H1 (cell line): ENCODE measurements around the gene GOLGA6L10. TPM values are rescaled to one million over a fixed set of nuclear protein-coding genes. Genes with fewer than 3 reads are reported as not detected.

Experiments
- CTCF ChIA-PET: fragments of 300-600 bp; sonication (Branson Sonifier 250); formaldehyde crosslinking; loops from one replicate; lab custom pipeline; 2021; ENCODE audit not compliant: partially characterized antibody; lab: Charles Lee
- POLR2A ChIA-PET: fragments of 300-600 bp; sonication (Branson Sonifier 250); formaldehyde crosslinking; loops from one replicate; lab custom pipeline; 2021; ENCODE audit warnings: inconsistent platforms; ENCODE audit not compliant: partially characterized antibody; lab: Charles Lee
- DNase-seq, 2 experiments: peaks; one replicate each; pipeline versions ENCODE4 v3.0.0 to v3.0.0-alpha.2; 2010 to 2022; ENCODE audit warnings: low spot score in 2 of 2, low read depth in 1 of 2, mixed read lengths in 1 of 2
- FAIRE-seq: peaks from 2 replicates; lab custom pipeline; 2011; peaks lifted over from hg19 to GRCh38; lab: Jason Lieb, UNC
- H2AFZ ChIP-seq: 2 replicates; pipeline ENCODE4 v1.8.1; 2012; ENCODE audit warnings: low read length, inconsistent platforms
- H2AK5ac ChIP-seq: 2 replicates; pipeline ENCODE4 v1.6.1; 2013; ENCODE audit warnings: low read depth, low read length
- H2BK120ac ChIP-seq: replicated peaks from 2 replicates; pipeline ENCODE3; 2013; ENCODE audit warnings: low read depth, low read length, inconsistent platforms
- H2BK12ac ChIP-seq: 2 replicates; pipeline ENCODE4 v1.6.1; 2013; ENCODE audit warnings: low read depth, low read length
- H2BK15ac ChIP-seq: 2 replicates; pipeline ENCODE4 v1.6.1; 2013; ENCODE audit warnings: low read length
- H2BK20ac ChIP-seq: 2 replicates; pipeline ENCODE4 v1.6.1; 2013; ENCODE audit warnings: low read length
- H2BK5ac ChIP-seq: 2 replicates; pipeline ENCODE4 v1.6.1; 2013; ENCODE audit warnings: low read depth, low read length
- H3K14ac ChIP-seq: 2 replicates; pipeline ENCODE4 v1.6.1; 2013; ENCODE audit warnings: inconsistent platforms; ENCODE audit not compliant: insufficient read length
- H3K18ac ChIP-seq: 2 replicates; pipeline ENCODE4 v1.6.1; 2013; ENCODE audit warnings: low read length; ENCODE audit errors: extremely low read depth
- H3K23ac ChIP-seq: 2 replicates; pipeline ENCODE4 v1.6.1; 2013; ENCODE audit warnings: inconsistent platforms; ENCODE audit not compliant: insufficient read length
- H3K23me2 ChIP-seq: 2 replicates; pipeline ENCODE4 v1.6.1; 2013; ENCODE audit warnings: low read depth, low read length
- H3K27ac ChIP-seq: 2 replicates; pipeline ENCODE4 v1.6.1; 2011; ENCODE audit warnings: low read depth, low read length, inconsistent platforms
- H3K27me3 ChIP-seq, 4 experiments: replicated peaks in 1 of 4; 1 replicate in 1 of 4; 2 replicates in 3 of 4; pipeline versions ENCODE4 v1.6.1 to v1.8.1; 2011 to 2013; ENCODE audit warnings: low read length in 3 of 4, mild to moderate bottlenecking in 3 of 4, inconsistent platforms in 2 of 4, mixed read lengths in 2 of 4, moderate library complexity in 1 of 4; ENCODE audit not compliant: control insufficient read depth in 3 of 4, insufficient read depth in 3 of 4; ENCODE audit errors: extremely low read depth in 1 of 4
- H3K36me3 ChIP-seq, 4 experiments: 2 replicates each; pipeline versions ENCODE4 v1.6.1 to v1.8.1; 2011 to 2013; ENCODE audit warnings: mild to moderate bottlenecking in 4 of 4, low read length in 3 of 4, moderate library complexity in 2 of 4, control low read depth in 1 of 4, inconsistent platforms in 1 of 4; ENCODE audit not compliant: insufficient read depth in 4 of 4, control insufficient read depth in 2 of 4
- H3K4ac ChIP-seq: replicated peaks from 2 replicates; pipeline ENCODE3; 2013; ENCODE audit warnings: low read length, low read depth, mixed read lengths, inconsistent platforms; ENCODE audit not compliant: insufficient read length
- H3K4me1 ChIP-seq, 4 experiments: replicated peaks in 1 of 4; 1 replicate in 1 of 4; 2 replicates in 3 of 4; pipeline versions ENCODE4 v1.6.1 to v1.8.1; 2011 to 2013; ENCODE audit warnings: low read length in 3 of 4, inconsistent platforms in 2 of 4, mixed read lengths in 1 of 4; ENCODE audit not compliant: insufficient read depth in 4 of 4, control insufficient read depth in 3 of 4
- H3K4me2 ChIP-seq, 2 experiments: 2 replicates each; pipeline versions ENCODE4 v1.6.1 to v1.8.1; 2011 to 2013; ENCODE audit warnings: low read depth in 2 of 2, low read length in 2 of 2, control low read depth in 1 of 2, inconsistent platforms in 1 of 2, mild to moderate bottlenecking in 1 of 2; ENCODE audit not compliant: insufficient read depth in 1 of 2
- H3K4me3 ChIP-seq, 4 experiments: fragments of 200-600, 300-600 bp in 1 of 4; sonication (generic), shearing (Covaris generic), sonication (Bioruptor Twin) in 1 of 4; 2 replicates each; pipeline versions ENCODE4 v1.5.1 to v1.8.1; 2011 to 2016; ENCODE audit warnings: low read length in 4 of 4, low read depth in 3 of 4, control low read depth in 2 of 4, inconsistent platforms in 2 of 4, mild to moderate bottlenecking in 2 of 4, mixed read lengths in 1 of 4, moderate library complexity in 1 of 4; ENCODE audit not compliant: insufficient read depth in 2 of 4; ENCODE audit errors: extremely low read depth in 1 of 4
- H3K56ac ChIP-seq: replicated peaks from 2 replicates; pipeline ENCODE3; 2013; ENCODE audit warnings: low read depth, mild to moderate bottlenecking, mixed read lengths, low read length, inconsistent platforms; ENCODE audit not compliant: insufficient read length
- H3K79me1 ChIP-seq: 2 replicates; pipeline ENCODE4 v1.6.1; 2013; ENCODE audit warnings: low read depth, low read length, control low read depth
- H3K79me2 ChIP-seq, 2 experiments: 2 replicates each; pipeline versions ENCODE4 v1.6.1 to v1.8.1; 2012 to 2013; ENCODE audit warnings: low read length in 2 of 2, mild to moderate bottlenecking in 2 of 2, inconsistent platforms in 1 of 2; ENCODE audit not compliant: insufficient read depth in 2 of 2, control insufficient read depth in 1 of 2
- H3K9ac ChIP-seq, 4 experiments: replicated peaks in 1 of 4; 1 replicate in 1 of 4; 2 replicates in 3 of 4; pipeline versions ENCODE4 v1.6.1 to v1.8.1; 2011 to 2013; ENCODE audit warnings: low read depth in 3 of 4, low read length in 3 of 4, control low read depth in 2 of 4, mild to moderate bottlenecking in 2 of 4, moderate library complexity in 2 of 4, inconsistent platforms in 1 of 4; ENCODE audit errors: extremely low read depth in 1 of 4
- H3K9me3 ChIP-seq, 2 experiments: 2 replicates each; pipeline versions ENCODE4 v1.6.1 to v1.8.1; 2012 to 2013; ENCODE audit warnings: mild to moderate bottlenecking in 2 of 2, moderate library complexity in 2 of 2, control low read depth in 1 of 2, inconsistent platforms in 1 of 2, low read depth in 1 of 2, low read length in 1 of 2, mixed read lengths in 1 of 2; ENCODE audit not compliant: insufficient read depth in 2 of 2
- H4K20me1 ChIP-seq, 2 experiments: replicated peaks in 1 of 2; 2 replicates each; pipeline versions ENCODE3 to v1.8.1; 2011 to 2013; ENCODE audit warnings: inconsistent platforms in 2 of 2, low read length in 2 of 2, mild to moderate bottlenecking in 1 of 2; ENCODE audit not compliant: insufficient read depth in 2 of 2, control insufficient read depth in 1 of 2
- H4K5ac ChIP-seq: 2 replicates; pipeline ENCODE4 v1.6.1; 2013; ENCODE audit warnings: low read length, low read depth, mixed read lengths, inconsistent platforms; ENCODE audit not compliant: insufficient read length
- H4K8ac ChIP-seq: 2 replicates; pipeline ENCODE4 v1.8.0; 2013; ENCODE audit warnings: mild to moderate bottlenecking, moderate library complexity, low read length, inconsistent platforms; ENCODE audit not compliant: insufficient read depth; ENCODE audit errors: extremely low read depth
- H4K91ac ChIP-seq: replicated peaks from 2 replicates; pipeline ENCODE3; 2013; ENCODE audit warnings: low read length, mixed read lengths, inconsistent platforms; ENCODE audit not compliant: insufficient read length
- CBX5 ChIP-seq: fragments of 300-800, 300-1000 bp; sonication (generic); IDR thresholded peaks from 2 replicates; pipeline ENCODE4 v1.7.1; 2016; ENCODE audit warnings: antibody characterized with exemption, low read length, low read depth
- CTBP2 ChIP-seq: IDR thresholded peaks from 2 replicates; pipeline ENCODE4 v1.7.0; 2011; ENCODE audit warnings: borderline replicate concordance, mild to moderate bottlenecking, moderate library complexity, mixed read lengths, low read length; ENCODE audit not compliant: insufficient read depth, insufficient read length
- GABPA ChIP-seq: IDR thresholded peaks from 2 replicates; pipeline ENCODE4 v1.6.1; 2011; ENCODE audit warnings: mild to moderate bottlenecking, low read length, moderate library complexity, borderline replicate concordance; ENCODE audit not compliant: insufficient read depth
- KDM4A ChIP-seq: IDR thresholded peaks from one replicate; pipeline ENCODE4 v1.7.1; 2012; ENCODE audit warnings: low read depth, mild to moderate bottlenecking, moderate library complexity, low read length, inconsistent platforms; ENCODE audit not compliant: severe bottlenecking
- POLR2A ChIP-seq, 2 experiments: IDR thresholded peaks; 1 replicate in 1 of 2; 2 replicates in 1 of 2; pipeline ENCODE4 v1.6.1; 2011; ENCODE audit warnings: low read depth in 2 of 2, low read length in 2 of 2, mild to moderate bottlenecking in 2 of 2; ENCODE audit errors: control extremely low read depth in 1 of 2
- RAD21 ChIP-seq, 2 experiments: IDR thresholded peaks in 1 of 2; conservative IDR thresholded peaks in 1 of 2; 2 replicates each; pipeline ENCODE4 v1.6.1; 2011; ENCODE audit warnings: low read depth in 2 of 2, low read length in 2 of 2, improper control_type of control experiment in 1 of 2, inconsistent platforms in 1 of 2, mild to moderate bottlenecking in 1 of 2, moderate library complexity in 1 of 2
- SIRT6 ChIP-seq: IDR thresholded peaks from one replicate; pipeline ENCODE4 v1.7.1; 2012; ENCODE audit warnings: low read length, inconsistent platforms
- SP1 ChIP-seq: IDR thresholded peaks from 2 replicates; pipeline ENCODE4 v1.6.1; 2011; ENCODE audit warnings: low read depth, low read length
- WGBS, 2 experiments: shearing (Covaris generic) in 1 of 2; methylation state at CpG; one replicate each; pipeline versions ENCODE4 v1.1.6 to v1.1.7; 2013 to 2015; ENCODE audit warnings: low lambda C conversion rate in 2 of 2, mixed read lengths in 2 of 2, inconsistent platforms in 1 of 2, low coverage in 1 of 2, missing lambda C conversion rate in 1 of 2; ENCODE audit not compliant: insufficient replicate concordance in 2 of 2, insufficient coverage in 1 of 2, insufficient read length in 1 of 2; ENCODE audit errors: extremely low coverage in 1 of 2, missing lambda C conversion rate in 1 of 2; 5-methylcytosine and 5-hydroxymethylcytosine counted together
- polyA plus RNA-seq, 7 experiments: library from polyadenylated mRNA; depleted of rRNA in 3 of 7; stranded (reverse) in 5 of 7; unstranded in 2 of 7; fragments of >200 nt in 5 of 7; fragments of 200-250 nt in 2 of 7; gene quantifications; 1 replicate in 5 of 7; 2 replicates in 1 of 7; 4 replicates in 1 of 7; pipeline versions ENCODE4 v1.2.1 to v1.2.3, GENCODE V29; 2011 to 2013; ENCODE audit warnings: missing spikeins in 2 of 7, mixed read lengths in 2 of 7
- total RNA-seq: library from RNA; stranded (reverse); fragmentation: NEBNext Ultra II Directional; extraction: Animal tissue kit (Norgen Biotek cat#: 25700); gene quantifications from 2 replicates; pipeline ENCODE4 v1.2.1, GENCODE V29; 2021
- TF ChIP-seq, protein P1 (sequence below): IDR thresholded peaks from 2 replicates; pipeline ENCODE4 v1.6.1; 2011; ENCODE audit warnings: low read depth, mild to moderate bottlenecking, low read length; ENCODE audit not compliant: insufficient read depth
- TF ChIP-seq, protein P2 (sequence below), 3 experiments: IDR thresholded peaks; 1 replicate in 2 of 3; 2 replicates in 1 of 3; pipeline versions ENCODE4 v1.5.1 to v1.6.1; 2011; ENCODE audit warnings: low read length in 3 of 3, mild to moderate bottlenecking in 3 of 3, inconsistent platforms in 2 of 3, low read depth in 1 of 3, moderate library complexity in 1 of 3; ENCODE audit not compliant: insufficient read depth in 1 of 3; ENCODE audit errors: control extremely low read depth in 1 of 3

Gene GOLGA6L10
- total and polyA plus RNA-seq, 2 of the 8 experiments (the other 6 are each of a cell fraction or from before 2014, with no cell fraction given): 0.91 to 4.0 TPM

DNA sequence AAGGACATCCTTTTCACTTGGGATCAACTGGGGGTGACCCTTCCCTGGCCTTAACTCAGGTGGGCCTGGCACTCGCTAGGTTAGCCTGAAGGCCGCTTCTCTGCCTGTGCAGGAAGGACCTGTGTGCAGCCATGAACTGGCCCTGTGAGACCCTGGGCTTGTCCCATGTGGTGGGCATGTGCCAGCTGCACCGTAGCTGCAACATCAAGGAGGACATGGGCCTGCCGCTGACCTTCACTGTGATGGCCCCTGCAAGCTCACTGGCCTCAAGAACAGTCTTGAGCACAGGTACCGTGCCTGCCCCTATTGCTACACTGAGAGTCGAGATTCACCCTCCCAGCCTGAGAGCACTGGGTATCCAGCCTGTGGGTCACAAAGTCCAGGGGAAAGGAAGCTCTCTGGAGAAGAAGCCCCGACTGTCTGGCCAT is 43.6 kb downstream of the GOLGA6L10 start:
- H2AK5ac ChIP-seq: no peak overlapping the region
- H3K4me1 ChIP-seq: peaks cover 0 to 3% (median 0%) of the 10 kb centered on the region in 4 experiments; a peak in 2 of 7 replicates
- FAIRE-seq (no peak), DNase-seq (peak in 1 of 2 experiments; percentile 33)
- POLR2A ChIA-PET: no interaction called here
- H3K23ac ChIP-seq: no peak overlapping the region
- H3K27ac ChIP-seq: no peak overlapping the region
- H3K27me3 ChIP-seq: no peaks in the 10 kb centered on the region
- CTCF ChIA-PET: interaction anchor here (1.7 to 1.9 kb wide), 2 partner anchors 8 to 11 kb away, joined by 3 to 4 read pairs; no protein-coding TSS in a partner anchor
- no peak overlapping the region for H4K5ac ChIP-seq
- 0 out of 2 replicates have a peak overlapping the region, but pooled peaks have one; percentile 17 for H2BK12ac ChIP-seq
- H4K20me1 ChIP-seq: no peaks in the 10 kb centered on the region
- no peak overlapping the region for H4K8ac ChIP-seq
- H2BK20ac ChIP-seq: no peak overlapping the region
- no peak overlapping the region for H3K18ac ChIP-seq
- no peak overlapping the region for H3K9ac ChIP-seq
- H3K9me3 ChIP-seq: no peaks in the 10 kb centered on the region
- no peak overlapping the region; the same call in 1 of the 2 replicates for H2BK5ac ChIP-seq
- H3K4ac ChIP-seq: no peak overlapping the region
- no peak overlapping the region for H3K14ac ChIP-seq
- H3K79me2 ChIP-seq: no peaks in the 10 kb centered on the region
- H2AFZ ChIP-seq: no peak overlapping the region
- no peaks in the 10 kb centered on the region for H3K36me3 ChIP-seq
- no peak overlapping the region for H3K4me2 ChIP-seq
- no peak overlapping the region for H2BK120ac ChIP-seq
- no peaks in the 10 kb centered on the region for H3K23me2 ChIP-seq
- WGBS, 2 experiments: 94% methylated on average over 7 of the region's 7 CpGs; no CpG with 5 or more reads in 1 of the 2 experiments
- no peak overlapping the region for H4K91ac ChIP-seq
- H3K56ac ChIP-seq: no peak overlapping the region
- no peak overlapping the region for H3K4me3 ChIP-seq
- no peak overlapping the region for H2BK15ac ChIP-seq
- no peaks in the 10 kb centered on the region; the same call in 1 of the 2 replicates for H3K79me1 ChIP-seq
- TF ChIP-seq, protein P1, sequence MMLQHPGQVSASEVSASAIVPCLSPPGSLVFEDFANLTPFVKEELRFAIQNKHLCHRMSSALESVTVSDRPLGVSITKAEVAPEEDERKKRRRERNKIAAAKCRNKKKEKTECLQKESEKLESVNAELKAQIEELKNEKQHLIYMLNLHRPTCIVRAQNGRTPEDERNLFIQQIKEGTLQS: no peak
- TF ChIP-seq CBX5: no peak
- TF ChIP-seq, protein P2, sequence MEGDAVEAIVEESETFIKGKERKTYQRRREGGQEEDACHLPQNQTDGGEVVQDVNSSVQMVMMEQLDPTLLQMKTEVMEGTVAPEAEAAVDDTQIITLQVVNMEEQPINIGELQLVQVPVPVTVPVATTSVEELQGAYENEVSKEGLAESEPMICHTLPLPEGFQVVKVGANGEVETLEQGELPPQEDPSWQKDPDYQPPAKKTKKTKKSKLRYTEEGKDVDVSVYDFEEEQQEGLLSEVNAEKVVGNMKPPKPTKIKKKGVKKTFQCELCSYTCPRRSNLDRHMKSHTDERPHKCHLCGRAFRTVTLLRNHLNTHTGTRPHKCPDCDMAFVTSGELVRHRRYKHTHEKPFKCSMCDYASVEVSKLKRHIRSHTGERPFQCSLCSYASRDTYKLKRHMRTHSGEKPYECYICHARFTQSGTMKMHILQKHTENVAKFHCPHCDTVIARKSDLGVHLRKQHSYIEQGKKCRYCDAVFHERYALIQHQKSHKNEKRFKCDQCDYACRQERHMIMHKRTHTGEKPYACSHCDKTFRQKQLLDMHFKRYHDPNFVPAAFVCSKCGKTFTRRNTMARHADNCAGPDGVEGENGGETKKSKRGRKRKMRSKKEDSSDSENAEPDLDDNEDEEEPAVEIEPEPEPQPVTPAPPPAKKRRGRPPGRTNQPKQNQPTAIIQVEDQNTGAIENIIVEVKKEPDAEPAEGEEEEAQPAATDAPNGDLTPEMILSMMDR (IDR thresholded peaks at IDR 0.05; ENCODE audit: control extremely low read depth in 1 of 3, insufficient read depth in 1 of 3, low read depth in 1 of 3, low read length in 3 of 3): no peak
- TF ChIP-seq POLR2A (IDR thresholded peaks at IDR 0.05; ENCODE audit: control extremely low read depth in 1 of 2, low read depth in 2 of 2, low read length in 2 of 2): no peak
- TF ChIP-seq KDM4A: no peak
- TF ChIP-seq SP1: no peak
- TF ChIP-seq SIRT6: no peak
- no peak for TF ChIP-seq CTBP2
- TF ChIP-seq RAD21 (IDR thresholded peaks at IDR 0.05 in 1 of 2, conservative IDR thresholded peaks at IDR 0.05 in 1 of 2; ENCODE audit: low read depth in 2 of 2, low read length in 2 of 2): no peak
- no peak for TF ChIP-seq GABPA
